ENCODE measurements around the gene NEB. TPM values are rescaled to one million over a fixed set of nuclear protein-coding genes. Genes with fewer than 3 reads are reported as not detected.
"Not testable (repeated sequence)": the region's sequence is repeated elsewhere in the genome, so short reads cannot be mapped to it uniquely, and the experiment has no call there.

The NEB gene
- total RNA-seq, 1 experiment from 2014 or later = 0.17 TPM

- peak; percentile 46 for DNase-seq (ENCODE audit: low read depth)
These were observed 174.0 kb downstream of the NEB start for GRCh38 chr2:151560289-151560688.

- DNase-seq (ENCODE audit: low read depth) = not testable (repeated sequence)
These were observed 174.8 kb downstream of the NEB start for GRCh38 chr2:151559431-151559830.

GRCh38 chr2:151557883-151558282, 176.4 kb downstream of the NEB start:
- not testable (repeated sequence) for DNase-seq (ENCODE audit: low read depth)

- DNase-seq (ENCODE audit: low read depth) = no peak
These were observed 178.2 kb downstream of the NEB start for GRCh38 chr2:151556121-151556520.

GRCh38 chr2:151552287-151552686, 182.0 kb downstream of the NEB start:
- no peak for DNase-seq (ENCODE audit: low read depth)

GRCh38 chr2:151551556-151551955, 182.7 kb downstream of the NEB start:
- DNase-seq (ENCODE audit: low read depth) = no peak

- no peak for DNase-seq (ENCODE audit: low read depth)
These were observed 185.1 kb downstream of the NEB start for GRCh38 chr2:151549191-151549590.

- no peak for DNase-seq (ENCODE audit: low read depth)
These were observed 189.8 kb downstream of the NEB start for GRCh38 chr2:151544449-151544848.

GRCh38 chr2:151543876-151544275, 190.4 kb downstream of the NEB start:
- no peak for DNase-seq (ENCODE audit: low read depth)

GRCh38 chr2:151534001-151534400, 200.3 kb downstream of the NEB start:
- DNase-seq (ENCODE audit: low read depth) = no peak

- no peak for DNase-seq (ENCODE audit: low read depth)
These were observed 201.1 kb downstream of the NEB start for GRCh38 chr2:151533127-151533526.

- no peak for DNase-seq (ENCODE audit: low read depth)
These were observed 207.6 kb downstream of the NEB start for GRCh38 chr2:151526572-151527090.

GRCh38 chr2:151525821-151526373, 208.4 kb downstream of the NEB start:
- no peak for DNase-seq (ENCODE audit: low read depth)

GRCh38 chr2:151523850-151524249, 210.4 kb downstream of the NEB start:
- no peak for DNase-seq (ENCODE audit: low read depth)

- DNase-seq (ENCODE audit: low read depth) = no peak
These were observed 211.7 kb downstream of the NEB start for GRCh38 chr2:151522556-151522955.

- DNase-seq (ENCODE audit: low read depth) = no peak
These were observed 213.3 kb downstream of the NEB start for GRCh38 chr2:151520976-151521375.

- DNase-seq (ENCODE audit: low read depth) = no peak
These were observed 215.5 kb downstream of the NEB start for GRCh38 chr2:151518802-151519201.

GRCh38 chr2:151508519-151508918, 225.8 kb downstream of the NEB start:
- DNase-seq (ENCODE audit: low read depth) = no peak

- no peak for DNase-seq (ENCODE audit: low read depth)
These were observed 228.1 kb downstream of the NEB start for GRCh38 chr2:151506170-151506569.

- no peak for DNase-seq (ENCODE audit: low read depth)
These were observed 236.1 kb downstream of the NEB start for GRCh38 chr2:151498178-151498577.

GRCh38 chr2:151491496-151491895, 242.8 kb downstream of the NEB start:
- no peak for DNase-seq (ENCODE audit: low read depth)

GRCh38 chr2:151490276-151490675, 244.0 kb downstream of the NEB start:
- no peak for DNase-seq (ENCODE audit: low read depth)

GRCh38 chr2:151486053-151486452, 248.2 kb downstream of the NEB start:
- DNase-seq (ENCODE audit: low read depth) = no peak

GRCh38 chr2:151484100-151484499, 250.2 kb downstream of the NEB start:
- no peak for DNase-seq (ENCODE audit: low read depth)
